ENCODE data around the gene SPINT2. TPM values are rescaled to one million over a fixed set of nuclear protein-coding genes. Genes with fewer than 3 reads are reported as not detected.

SPINT2 gene
- total and polyA plus RNA-seq, 2 of the 13 experiments (the other 11 are each of a cell fraction or from before 2014, with no cell fraction given): 0.31 to 0.77 TPM

GRCh38 chr19:38274739-38275138 lies 10.4 kb downstream of the SPINT2 start:
- in situ Hi-C loops (cut with HindIII; ENCODE audit: extremely low pct_ligation_motif_present, low pct_unique_long_range_greater_than_20kb) (no loop called here), intact Hi-C loops (cut with micrococcal nuclease; ENCODE audit: unreplicated experiment) (no loop called here)
- Histone ChIP-seq H3K9me3 (ENCODE audit: low read length) (no peaks in the 10 kb centered on the region), H3K36me3 (replicated peaks in 1 of 2; ENCODE audit: control insufficient read depth in 1 of 2, insufficient read depth in 2 of 2, low read length in 2 of 2) (no peaks in the 10 kb centered on the region), H3K79me2 (ENCODE audit: insufficient read depth, low read length) (no peaks in the 10 kb centered on the region), H3K27ac (ENCODE audit: extremely low read length, insufficient read depth, low read length) (no peak overlapping the region), H3K27me3 (ENCODE audit: control insufficient read depth in 1 of 2, insufficient read depth in 2 of 2, low read length in 2 of 2) (peaks cover 0 to 1% of the 10 kb centered on the region in 2 experiments; a peak in 1 of 5 replicates), H3K4me3 (replicated peaks in 1 of 3; ENCODE audit: insufficient read depth in 1 of 3, low read depth in 2 of 3, low read length in 3 of 3) (no peak overlapping the region), H4K20me1 (ENCODE audit: insufficient read depth, low read length) (no peaks in the 10 kb centered on the region), H3K4me1 (ENCODE audit: insufficient read depth, low read length) (peaks cover 35% of the 10 kb centered on the region), H3K4me2 (ENCODE audit: low read depth, low read length) (no peak overlapping the region), H3K9ac (ENCODE audit: insufficient read depth, low read depth, low read length) (no peak overlapping the region), H2AFZ (ENCODE audit: low read length) (no peak overlapping the region)
- POLR2A ChIA-PET: no interaction called here
- TF ChIP-seq E2F1 (CRISPR knock-in tag; IDR thresholded peaks at IDR 0.05): no peak
- TF ChIP-seq DNMT1 (CRISPR knock-in tag; IDR thresholded peaks at IDR 0.05): no peak
- TF ChIP-seq, protein P1, sequence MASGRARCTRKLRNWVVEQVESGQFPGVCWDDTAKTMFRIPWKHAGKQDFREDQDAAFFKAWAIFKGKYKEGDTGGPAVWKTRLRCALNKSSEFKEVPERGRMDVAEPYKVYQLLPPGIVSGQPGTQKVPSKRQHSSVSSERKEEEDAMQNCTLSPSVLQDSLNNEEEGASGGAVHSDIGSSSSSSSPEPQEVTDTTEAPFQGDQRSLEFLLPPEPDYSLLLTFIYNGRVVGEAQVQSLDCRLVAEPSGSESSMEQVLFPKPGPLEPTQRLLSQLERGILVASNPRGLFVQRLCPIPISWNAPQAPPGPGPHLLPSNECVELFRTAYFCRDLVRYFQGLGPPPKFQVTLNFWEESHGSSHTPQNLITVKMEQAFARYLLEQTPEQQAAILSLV (CRISPR knock-in tag; IDR thresholded peaks at IDR 0.05; ENCODE audit: borderline replicate concordance): no peak
- no peak for TF ChIP-seq SIN3B (IDR thresholded peaks at IDR 0.05; ENCODE audit: low read length)
- TF ChIP-seq STAG1 (CRISPR knock-in tag; IDR thresholded peaks at IDR 0.05): no peak
- TF ChIP-seq ZNF652 (CRISPR knock-in tag; IDR thresholded peaks at IDR 0.05; ENCODE audit: borderline replicate concordance, low read depth): no peak
- TF ChIP-seq ZNF841 (CRISPR knock-in tag; IDR thresholded peaks at IDR 0.05; ENCODE audit: borderline replicate concordance): no peak
- no peak for TF ChIP-seq PRMT3 (CRISPR knock-in tag; IDR thresholded peaks at IDR 0.05; ENCODE audit: borderline replicate concordance, low read depth)
- no peak for TF ChIP-seq PCBP1 (IDR thresholded peaks at IDR 0.05; ENCODE audit: borderline replicate concordance, low read depth, low read length)
- TF ChIP-seq ZNF776 (CRISPR knock-in tag; IDR thresholded peaks at IDR 0.05): no peak
- TF ChIP-seq ZNF512 (CRISPR knock-in tag; IDR thresholded peaks at IDR 0.05): no peak
- TF ChIP-seq ZNF331 (CRISPR knock-in tag; IDR thresholded peaks at IDR 0.05): no peak
- no peak for TF ChIP-seq DPF2 (CRISPR knock-in tag; IDR thresholded peaks at IDR 0.05; ENCODE audit: borderline replicate concordance, low read depth)
- no peak for TF ChIP-seq ZNF781 (CRISPR knock-in tag; IDR thresholded peaks at IDR 0.05; ENCODE audit: borderline replicate concordance, not compliant biosample characterization)
- no peak for DNase-seq (ENCODE audit: low spot score)
- no peak for FAIRE-seq
- no peak for ATAC-seq
- CTCF ChIA-PET (ENCODE audit: low intra/inter-chr PET ratio, low total read pairs): no interaction called here
- BruUV-seq (replicated peaks): no TSS peak
- WGBS (ENCODE audit: low lambda C conversion rate): 39% methylated on average over 9 of the region's 9 CpGs
